NCI-H2107 treated with DMSO at 0.1 percent for 48 hours (cell line): ENCODE results near the gene LRRC28.

Source experiments
- DNase-seq: peaks from one replicate; lab custom pipeline; 2025; ENCODE audit not compliant: unreplicated experiment; lab: John Stamatoyannopoulos, UW

LRRC28 gene

GRCh38 chr15:99305761-99306505 lies 54.7 kb downstream of the LRRC28 start:
- peak; percentile 7 for DNase-seq

DNA sequence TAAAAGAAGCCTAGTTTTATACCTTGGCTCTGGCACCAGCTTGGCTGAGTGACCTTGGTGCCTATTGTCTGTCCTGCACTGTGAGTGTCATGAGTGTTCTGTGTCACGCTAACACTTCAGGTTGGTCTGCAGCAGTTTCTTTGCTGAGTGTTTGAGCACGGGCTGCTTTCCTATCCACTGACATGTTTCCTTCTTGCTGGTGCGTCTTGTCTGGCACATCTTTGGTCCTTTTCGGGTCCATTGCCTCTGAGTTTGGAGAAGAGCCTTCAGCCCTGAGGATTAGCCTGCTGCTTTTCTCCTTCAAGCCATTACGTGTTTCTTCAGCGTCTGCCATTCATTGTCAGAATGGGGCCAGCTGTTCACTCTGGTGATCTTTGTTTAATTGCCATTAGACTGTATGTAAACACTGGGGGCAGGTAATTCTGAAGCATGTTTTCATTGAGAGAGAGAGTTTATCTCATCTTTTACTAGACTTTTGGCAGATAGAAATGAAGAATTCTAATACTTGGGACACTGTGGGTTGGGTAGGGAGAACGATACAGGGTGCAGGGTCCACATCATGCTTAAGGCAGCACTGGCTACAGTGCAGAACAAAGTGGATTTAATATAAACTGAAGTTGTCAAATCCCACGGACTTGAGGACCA lies 55.5 kb downstream of the LRRC28 start:
- peak; percentile 2 for DNase-seq

GRCh38 chr15:99307735-99308134 lies 56.5 kb downstream of the LRRC28 start:
- no peak for DNase-seq

- DNase-seq = no peak
Observed at GRCh38 chr15:99310745-99311144, 59.5 kb downstream of the LRRC28 start.

- DNase-seq = no peak
Observed at GRCh38 chr15:99312228-99312627, 60.9 kb downstream of the LRRC28 start.

GRCh38 chr15:99312794-99313193 lies 61.5 kb downstream of the LRRC28 start:
- no peak for DNase-seq

GRCh38 chr15:99315636-99316035 lies 64.4 kb downstream of the LRRC28 start:
- no peak for DNase-seq

GRCh38 chr15:99320374-99321215 lies 69.3 kb downstream of the LRRC28 start:
- no peak for DNase-seq

GRCh38 chr15:99321468-99321867 lies 70.2 kb downstream of the LRRC28 start:
- DNase-seq = no peak

- DNase-seq = no peak
Observed at GRCh38 chr15:99322643-99323405, 71.5 kb downstream of the LRRC28 start.

DNA sequence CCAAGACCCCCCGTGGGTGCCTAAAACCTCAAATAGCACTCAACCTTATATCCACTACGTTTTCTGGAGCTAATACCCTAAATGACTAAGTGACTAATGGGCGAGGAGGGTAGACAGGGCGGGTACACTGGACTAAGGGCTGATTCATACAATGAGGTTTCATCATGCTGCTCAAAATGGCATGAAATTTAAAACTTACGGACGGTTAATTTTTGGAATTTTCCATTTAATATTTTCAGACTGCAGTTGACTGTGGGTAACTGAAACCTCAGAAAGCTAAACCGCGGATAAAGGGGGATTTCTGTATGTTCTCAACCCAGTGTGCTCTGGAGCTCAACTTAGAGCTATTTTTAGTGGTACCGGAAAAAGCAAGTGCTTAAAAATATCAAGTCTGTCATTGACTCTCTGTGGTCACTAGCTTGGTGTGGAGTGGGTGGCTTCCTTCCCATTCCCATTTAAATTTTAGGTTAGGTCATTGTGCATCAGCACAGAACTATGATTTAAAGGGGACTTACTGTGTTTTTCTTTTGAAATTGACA lies 72.9 kb downstream of the LRRC28 start:
- DNase-seq = no peak

- no peak for DNase-seq
Observed at GRCh38 chr15:99324700-99325099, 73.4 kb downstream of the LRRC28 start.

- DNase-seq = no peak
Observed at GRCh38 chr15:99326235-99326634, 75.0 kb downstream of the LRRC28 start.

DNA sequence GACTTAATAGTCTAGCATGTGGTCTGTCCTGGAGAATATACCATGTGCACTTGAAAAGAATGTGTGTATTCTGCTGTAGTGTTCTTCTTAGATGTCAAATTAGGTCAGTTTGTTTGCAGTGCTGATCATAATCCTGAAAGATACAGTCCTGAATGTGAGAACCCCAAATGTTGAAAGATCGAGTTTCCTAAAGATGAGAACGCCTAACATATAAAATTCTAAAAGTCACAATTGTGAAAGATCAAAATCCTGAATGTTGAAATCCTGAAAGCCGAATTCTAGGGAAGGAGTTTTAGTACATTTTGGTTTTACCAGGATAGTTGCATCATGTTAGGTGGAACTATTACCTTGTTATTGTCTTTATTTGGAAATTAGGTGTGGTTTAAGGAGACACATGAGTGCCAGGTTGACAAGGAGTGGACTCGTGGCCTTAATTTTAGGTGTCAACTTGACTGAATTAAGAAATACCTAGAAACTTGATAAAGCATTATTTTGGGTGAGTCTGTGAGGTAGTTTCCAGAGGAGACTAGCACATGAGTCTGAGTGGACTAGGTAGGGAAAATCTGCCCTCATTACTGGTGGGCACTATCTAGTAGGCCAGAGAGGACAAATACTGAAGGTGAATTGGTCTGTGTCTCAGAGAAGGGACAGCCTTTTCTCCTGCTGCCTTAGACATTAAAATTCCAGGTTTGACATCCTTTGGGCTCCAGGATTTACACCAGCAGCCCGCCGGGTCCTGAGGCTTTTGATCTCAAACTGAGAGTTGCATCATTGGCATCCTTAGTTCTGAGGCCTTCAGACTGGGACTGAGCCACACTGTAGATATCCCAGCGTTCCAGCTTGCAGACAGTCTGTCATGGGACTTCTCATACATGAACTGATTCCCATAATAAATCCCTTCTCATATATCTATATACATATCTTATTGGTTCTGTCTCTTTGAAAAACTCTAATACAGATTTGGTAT lies 77.1 kb downstream of the LRRC28 start:
- no peak for DNase-seq

- DNase-seq = no peak
Observed at GRCh38 chr15:99331381-99331780, 80.1 kb downstream of the LRRC28 start.

DNA sequence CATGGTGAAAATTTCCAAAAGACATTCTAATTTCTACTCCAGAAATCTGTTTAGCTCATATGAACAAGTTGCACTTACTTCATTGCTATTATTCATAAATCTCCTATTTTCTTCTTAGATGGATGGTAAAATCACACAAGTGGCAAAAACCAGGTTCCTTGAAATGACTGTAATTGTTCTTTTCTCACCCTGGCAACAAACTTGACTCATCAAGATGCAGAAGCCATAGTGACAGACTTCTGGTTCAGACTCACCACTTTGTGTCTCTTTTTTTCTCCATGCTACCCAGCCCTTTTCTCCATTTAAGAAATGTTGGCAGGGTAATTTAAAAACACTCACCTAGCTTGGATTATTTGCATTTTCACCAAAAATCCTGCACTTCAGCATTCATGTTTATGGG lies 82.1 kb downstream of the LRRC28 start:
- DNase-seq = no peak

GRCh38 chr15:99333981-99334380 lies 82.7 kb downstream of the LRRC28 start:
- DNase-seq = no peak

DNA sequence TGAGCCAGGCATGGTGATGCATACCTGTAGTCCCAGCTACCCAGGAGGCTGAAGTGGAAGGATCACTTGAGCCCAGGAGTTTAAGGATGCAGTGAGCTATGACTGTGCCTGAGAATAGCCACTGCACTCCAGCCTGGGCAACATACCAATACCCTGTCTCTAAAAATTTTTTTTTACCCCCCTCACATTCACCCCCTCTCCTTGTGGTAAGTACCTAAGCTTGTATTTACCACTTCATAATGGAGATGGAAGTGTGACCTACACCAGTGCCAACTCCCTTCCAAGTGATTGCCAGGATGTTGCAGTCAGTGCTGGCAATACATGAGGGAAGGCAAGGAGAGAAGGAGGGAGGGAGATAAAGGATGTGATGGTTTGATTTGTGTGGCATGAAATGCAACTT lies 84.2 kb downstream of the LRRC28 start:
- DNase-seq = no peak

DNA sequence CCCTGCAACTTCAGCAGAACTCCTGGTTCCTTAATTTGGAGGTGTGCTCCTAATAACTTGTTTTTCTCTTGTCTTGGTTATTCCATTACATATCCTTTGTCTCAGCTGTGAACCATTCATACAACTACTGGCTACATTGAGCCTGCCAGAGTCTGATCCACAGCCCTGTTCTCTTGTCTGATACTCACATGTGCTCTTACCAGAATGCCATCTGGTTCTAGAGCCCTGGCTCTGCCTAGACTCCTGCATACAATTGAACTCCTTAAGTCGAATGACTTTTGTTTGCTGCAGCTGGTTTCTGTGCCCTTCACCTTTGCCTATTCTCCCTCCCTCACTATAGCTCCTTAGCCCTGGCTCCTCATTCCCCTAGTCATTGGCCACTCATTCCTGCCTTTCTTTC lies 85.5 kb downstream of the LRRC28 start:
- DNase-seq = no peak

- no peak for DNase-seq
Observed at GRCh38 chr15:99340347-99340746, 89.1 kb downstream of the LRRC28 start.
